NCI-H1048 (cell line): ENCODE results near the gene HPSE.
"Not testable (repeated sequence)": the region's sequence is repeated elsewhere in the genome, so short reads cannot be mapped to it uniquely, and the experiment has no call there.

Source experiments
- DNase-seq: peaks from one replicate; lab custom pipeline; 2025; lab: John Stamatoyannopoulos, UW

Gene HPSE

DNA sequence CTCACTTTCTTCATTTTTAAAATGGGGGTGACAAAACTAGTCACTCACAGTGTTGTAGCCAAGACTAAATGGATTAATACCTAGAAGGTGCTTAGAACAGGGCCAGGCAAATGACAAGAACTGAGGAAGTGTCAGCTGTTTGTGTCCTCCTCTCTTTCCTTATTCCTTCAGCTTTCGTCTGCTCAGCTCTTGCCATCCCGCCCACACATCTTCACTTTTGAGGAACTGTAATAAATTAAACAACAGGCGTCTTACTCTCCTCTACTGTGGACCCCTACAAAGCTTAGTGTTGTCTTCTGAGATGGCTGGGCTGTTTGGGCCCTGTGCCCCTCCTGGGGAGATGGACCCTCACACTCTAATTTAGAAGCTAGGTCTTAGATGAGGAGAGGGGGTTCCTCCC, 2.7 kb downstream of the HPSE start:
- no peak for DNase-seq

DNA sequence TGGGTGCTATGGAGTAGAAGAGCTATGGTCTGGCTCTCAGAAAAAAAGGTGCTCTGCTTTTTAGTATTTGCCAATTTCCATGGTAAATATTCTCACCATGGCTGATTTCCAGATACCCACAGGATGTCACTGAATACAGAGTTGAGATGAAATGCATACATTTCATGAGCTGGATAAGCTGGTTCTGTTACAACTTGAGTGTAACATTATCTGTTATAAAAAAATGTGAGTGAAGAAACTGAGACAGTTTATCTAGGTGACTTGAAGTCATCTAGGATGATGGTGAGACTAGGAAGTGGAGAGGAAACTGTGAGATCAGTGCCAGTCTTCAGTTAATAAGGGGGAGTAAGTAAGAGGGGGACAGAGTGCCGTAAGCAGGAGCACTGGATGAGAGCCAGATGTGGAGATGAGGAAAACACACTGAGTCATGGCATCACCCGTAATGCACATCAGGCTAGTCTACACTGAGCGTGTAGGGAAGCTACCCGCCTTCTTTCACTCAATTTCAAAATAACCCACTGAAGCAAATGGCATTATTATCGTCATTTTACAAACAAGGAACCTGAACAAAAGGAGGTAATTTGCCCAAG, 5.0 kb downstream of the HPSE start:
- DNase-seq = no peak

DNA sequence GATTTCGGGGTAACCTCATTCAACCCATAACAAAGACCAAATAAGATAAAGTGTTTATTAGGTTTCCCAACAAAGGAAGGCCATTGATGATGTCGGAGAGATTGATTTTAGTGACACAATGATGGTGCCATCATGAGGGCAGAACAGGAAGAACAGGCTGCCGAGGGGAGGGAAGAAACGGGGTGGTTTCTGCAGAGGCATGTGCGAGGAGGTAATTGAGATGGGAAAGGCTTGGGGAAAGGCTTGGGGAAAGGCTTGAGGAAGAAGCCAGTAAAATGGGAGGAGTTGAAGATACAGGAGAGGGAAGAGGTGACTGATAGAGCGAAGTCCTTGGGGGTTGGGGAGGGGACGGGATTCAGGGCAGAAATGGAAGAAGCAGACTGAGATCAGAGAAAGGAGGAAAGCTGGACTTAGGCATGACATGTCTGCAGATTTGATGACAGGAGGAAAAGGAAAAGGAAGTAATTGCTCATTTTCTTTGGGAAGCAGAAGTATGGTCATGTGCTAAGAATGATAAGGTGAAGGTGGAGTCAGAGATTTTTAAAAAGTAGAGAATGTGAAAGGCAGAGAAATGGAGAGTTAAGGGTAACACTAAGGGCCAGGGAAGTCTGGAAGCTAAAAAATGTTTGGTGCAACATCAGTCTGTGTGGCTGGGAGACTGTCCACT, 6.0 kb downstream of the HPSE start:
- no peak for DNase-seq

DNA sequence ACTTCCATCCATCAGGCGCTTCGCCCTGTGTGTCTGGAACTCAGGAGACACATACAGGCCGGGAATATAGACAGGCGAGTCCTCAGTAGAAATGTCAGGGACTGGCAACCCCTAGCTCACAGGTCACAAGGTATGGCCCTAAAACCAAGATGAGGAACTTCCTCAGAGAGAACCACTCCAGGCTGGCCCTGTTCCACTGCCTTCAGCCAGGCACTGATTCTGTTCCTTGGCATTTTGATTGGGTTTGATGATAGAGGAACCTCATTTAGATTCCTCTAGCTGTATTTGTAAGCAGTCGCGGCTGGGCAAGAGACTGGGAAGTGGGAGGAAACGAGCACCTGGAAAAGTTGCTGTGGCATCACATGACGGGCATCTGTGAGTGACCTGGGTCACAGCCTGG, 8.1 kb downstream of the HPSE start:
- no peak for DNase-seq

DNA sequence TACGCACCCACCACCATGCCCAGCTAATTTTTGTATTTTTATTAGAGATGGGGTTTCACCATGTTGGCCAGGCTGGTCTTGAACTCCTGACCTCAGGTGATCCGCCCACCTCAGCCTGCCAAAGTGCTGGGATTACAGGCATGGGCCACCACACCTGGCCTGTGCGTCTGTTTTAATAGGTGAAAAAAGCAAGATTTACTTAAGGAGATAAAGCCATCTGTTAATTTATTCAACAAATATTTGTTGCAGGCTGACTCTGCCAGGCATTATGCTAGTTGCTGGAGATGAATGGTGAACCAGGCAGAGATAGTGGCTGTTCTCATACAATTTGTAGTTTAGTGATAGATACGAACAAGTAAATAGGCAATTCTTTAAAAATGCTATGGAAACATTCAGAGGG, 9.3 kb downstream of the HPSE start:
- not testable (repeated sequence) for DNase-seq

DNA sequence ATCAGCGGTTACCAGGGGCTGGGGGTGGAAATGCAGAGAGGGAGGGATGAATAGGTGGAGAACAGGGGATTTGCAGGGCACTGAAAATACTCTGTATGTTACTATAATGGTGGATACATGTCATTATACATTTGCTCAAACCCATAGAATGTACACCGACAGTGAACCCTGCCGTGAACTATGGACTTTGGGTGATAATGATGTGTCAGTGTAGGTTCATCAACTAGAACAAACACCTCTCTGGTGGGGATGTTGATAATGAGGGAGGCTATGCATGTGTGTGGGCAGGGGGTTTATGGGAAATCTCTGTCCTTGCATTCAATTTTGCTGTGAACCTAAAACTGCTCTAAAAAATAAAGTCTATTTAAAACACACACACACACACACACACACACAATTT, 11.5 kb downstream of the HPSE start:
- no peak for DNase-seq

DNA sequence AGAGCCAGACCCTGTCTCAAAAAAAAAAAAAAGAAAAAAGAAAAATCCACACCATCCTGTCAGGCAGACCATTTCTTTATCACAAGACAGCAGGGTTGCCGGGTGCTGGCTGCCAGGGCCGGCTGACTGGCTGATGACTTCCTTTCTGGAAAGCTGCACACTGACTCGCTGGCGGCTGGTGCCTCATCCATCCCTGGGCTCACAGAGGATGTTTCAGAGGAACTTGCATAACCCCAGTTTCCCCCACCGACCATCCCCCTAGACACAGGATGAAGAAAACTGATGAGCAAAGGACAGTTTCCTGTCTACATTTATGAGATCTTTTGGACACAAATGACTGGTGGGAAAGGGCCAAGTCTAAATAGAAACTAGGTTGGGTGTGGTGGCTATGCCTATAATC, 14.1 kb downstream of the HPSE start:
- DNase-seq = no peak

DNA sequence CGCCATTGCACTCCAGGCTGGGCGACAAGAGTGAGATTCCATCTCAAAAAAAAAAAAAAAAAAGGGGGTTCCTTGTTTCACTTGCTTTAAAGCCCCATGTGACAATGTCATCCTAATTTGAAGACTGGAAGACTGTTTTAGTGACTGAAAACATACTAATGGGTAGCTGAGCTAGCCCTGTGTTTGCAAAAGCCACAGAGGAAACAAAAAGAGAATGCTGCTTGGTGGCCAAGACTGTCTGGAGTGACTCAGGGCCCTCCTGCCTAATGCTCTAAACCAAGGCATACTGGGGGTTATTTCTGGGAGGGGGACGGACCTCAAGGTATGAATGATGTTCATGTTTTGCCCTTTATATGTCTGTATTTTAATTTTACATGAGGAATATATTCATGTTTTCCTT, 16.0 kb downstream of the HPSE start:
- no peak for DNase-seq

DNA sequence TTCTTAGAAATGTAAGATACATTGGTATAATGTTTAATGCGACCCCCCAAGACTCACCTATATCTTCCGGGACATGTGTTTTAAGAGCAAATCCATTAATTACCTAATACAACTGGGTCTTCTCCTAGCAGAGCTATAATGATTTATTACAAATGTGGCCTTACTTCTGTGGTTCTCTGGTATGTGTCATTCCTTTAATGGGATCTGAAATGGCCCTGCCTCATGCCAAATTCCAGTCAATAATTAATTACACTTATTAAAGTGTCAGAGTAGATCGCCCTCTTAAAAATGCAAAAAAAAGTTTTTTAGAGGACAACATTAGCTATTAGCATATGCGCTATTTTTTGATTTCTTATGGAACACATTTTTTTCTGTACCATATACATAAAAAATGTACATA, 17.0 kb downstream of the HPSE start:
- DNase-seq = no peak

DNA sequence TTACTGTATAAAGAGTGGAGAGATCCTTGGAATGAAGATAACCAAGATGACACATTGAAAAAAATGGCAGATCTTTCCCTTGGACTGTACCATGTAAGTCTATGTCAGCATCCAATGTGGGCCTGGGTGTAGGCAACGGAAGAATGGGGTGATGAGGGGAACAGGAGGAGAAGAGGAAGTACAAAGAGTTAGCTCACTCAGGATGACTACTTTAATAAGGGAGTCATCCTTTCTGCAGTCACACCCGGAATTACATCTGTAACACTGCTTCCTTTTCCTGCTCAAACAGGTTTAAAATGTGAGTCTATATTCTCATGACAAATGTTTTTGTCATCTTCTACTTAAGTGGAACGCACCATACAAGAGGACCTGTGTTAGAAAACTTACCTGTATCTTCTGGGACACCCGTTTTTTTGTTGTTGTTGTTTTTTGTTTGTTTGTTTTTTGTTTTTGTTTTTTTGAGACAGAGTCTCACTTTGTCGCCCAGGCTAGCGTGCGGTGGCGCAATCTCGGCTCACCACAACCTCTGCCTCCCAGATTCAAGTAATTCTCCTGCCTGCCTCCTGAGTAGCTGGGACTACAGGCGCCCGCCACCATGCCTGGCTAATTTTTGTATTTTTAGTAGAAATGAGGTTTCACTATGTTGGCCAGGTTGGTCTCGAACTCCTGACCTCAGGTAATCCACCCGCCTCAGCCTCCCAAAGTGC, 18.0 kb downstream of the HPSE start:
- DNase-seq = no peak

DNA sequence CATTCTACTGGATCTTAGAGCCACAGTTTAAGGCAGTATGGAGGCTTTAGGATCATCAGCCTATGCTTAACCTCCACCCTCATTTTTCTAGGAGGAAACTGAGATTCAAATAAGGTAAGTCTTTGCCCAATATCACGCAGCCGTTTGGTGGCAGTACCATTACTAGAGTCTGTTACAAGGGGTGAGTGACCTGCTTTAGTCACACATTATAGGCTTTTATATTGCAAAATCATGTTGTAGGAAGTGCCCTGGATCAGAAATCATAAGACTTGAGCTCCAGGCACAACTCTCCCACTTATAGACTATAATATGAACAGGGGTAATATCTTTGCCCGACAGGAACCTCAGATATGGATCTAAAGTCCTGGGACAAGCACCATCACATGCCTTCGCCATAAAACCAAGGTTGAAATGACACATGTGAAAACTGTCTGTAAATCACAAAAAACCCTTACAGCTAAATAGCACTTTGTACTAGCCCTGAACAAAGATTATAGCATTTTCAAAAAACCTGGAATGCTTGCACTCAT, 19.2 kb downstream of the HPSE start:
- DNase-seq = no peak

DNA sequence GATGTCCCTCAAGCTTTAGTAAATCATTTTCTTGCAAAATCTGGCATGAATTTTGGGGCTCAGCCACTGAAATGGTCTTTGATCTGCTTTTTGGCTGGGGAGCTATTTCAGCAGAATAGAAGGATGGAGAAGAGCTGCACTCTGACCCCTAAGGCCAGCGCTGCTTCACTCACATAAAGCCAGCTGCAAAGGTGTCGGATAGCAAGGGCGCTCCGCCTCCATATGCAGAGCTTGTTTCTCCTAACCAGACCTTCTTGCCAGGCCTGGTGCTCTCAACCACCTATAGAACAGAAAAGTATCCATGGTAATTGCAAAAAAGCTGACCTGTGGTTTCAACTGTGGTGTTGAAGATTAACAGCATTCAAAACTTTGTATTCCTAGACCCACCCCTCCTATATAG, 26.0 kb downstream of the HPSE start:
- DNase-seq = no peak

DNA sequence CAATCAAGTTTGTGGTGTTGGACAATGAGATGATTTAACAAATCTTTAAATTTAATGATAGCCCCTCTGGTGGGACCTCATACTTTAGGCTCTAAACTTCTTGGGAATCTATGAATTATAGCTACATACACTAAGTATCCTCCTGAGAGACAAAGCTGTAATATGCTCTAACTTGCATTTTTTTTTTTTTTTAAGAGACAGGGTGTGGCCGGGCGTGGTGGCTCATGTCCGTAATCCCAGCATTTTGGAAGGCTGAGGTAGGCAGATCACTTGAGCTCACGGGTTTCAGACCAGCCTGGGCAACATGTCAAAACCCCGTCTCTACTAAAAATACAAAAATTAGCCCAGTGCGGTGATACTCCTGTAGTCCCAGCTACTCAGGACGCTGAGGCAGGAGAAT, 26.7 kb downstream of the HPSE start:
- DNase-seq = no peak

DNA sequence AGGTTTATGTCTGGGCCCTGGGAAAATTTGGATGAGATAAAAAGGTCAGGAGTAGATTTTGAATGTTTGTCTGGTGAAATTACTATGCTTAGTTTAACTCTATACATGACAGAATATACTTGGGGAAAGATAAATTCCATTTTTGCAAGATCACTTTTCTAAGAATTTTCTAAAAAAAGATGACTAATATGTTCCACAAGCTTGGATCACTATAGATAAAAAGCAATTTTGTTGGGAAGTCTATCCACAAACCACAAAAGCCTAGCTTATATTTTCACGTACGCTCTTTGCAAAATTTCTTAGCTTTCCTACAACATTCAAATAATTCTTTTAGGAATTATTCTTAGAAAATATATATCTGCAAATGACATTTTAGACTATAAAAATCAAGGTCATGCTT, 29.5 kb downstream of the HPSE start:
- no peak for DNase-seq

DNA sequence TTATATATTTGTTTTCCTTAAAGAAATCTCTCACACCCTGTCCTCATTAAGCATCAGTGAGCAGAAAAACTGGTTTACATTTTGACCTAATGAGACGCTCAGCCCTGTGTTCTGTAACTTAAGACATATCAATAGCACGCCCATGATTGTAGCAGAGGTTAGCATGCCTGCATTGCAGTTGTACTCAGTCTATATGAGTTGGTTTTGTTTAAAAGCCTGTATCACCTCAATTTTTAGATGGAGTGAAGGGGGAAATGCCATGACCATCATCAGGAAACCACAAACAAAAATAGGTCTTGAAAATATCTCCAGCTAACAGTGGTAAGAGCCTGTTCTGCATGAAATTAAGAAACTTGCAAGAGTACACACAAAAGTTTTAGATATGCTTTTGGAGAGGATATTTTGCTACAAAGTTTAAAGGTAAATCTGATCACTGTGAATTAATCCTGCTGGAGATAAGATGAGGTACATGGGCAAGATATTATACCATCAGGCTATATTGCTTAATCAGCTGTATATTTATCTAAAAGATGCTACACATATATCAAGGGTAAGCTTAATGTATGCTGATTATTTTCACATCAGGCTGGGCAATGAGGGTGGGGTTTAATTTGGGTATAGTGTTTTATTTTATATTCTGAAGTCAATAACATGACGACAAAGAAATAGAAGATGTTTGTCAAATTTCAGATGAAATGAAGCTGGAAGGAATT, 36.9 kb downstream of the HPSE start:
- DNase-seq = no peak

DNA sequence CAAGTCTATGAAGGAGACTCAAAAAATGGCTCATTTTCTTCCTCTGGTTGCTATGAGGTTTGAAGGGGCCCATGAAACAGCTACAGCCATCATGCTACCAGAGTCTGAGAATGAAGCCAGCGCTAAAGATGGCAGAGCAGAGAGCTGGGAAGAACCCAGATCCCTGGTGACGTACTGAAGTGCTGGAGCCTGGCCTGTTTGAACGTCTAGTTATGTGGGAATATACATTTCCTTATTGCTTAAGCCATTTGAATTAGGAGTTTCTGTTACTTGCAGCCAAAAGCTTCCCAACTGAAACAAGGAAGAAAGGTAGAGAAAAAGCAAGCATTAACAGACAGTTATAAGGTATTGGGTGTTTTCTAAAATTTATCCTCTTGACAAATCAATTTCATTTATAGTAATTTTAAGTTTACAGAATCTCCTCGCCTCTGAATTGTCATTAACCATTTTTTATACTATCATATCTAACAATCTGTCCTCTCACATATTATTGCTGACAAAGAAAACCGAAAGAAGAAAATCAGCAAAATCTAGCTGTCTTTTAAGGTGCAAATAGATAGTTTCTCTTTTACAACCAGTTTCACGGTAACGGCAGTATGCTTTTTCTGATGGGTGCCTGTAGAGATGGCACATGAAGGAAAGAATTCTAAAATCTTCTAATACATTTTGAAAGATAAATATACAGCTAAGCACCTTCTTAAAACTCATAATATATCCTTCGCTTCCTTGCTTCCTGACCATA, 41.2 kb downstream of the HPSE start:
- DNase-seq = no peak

DNA sequence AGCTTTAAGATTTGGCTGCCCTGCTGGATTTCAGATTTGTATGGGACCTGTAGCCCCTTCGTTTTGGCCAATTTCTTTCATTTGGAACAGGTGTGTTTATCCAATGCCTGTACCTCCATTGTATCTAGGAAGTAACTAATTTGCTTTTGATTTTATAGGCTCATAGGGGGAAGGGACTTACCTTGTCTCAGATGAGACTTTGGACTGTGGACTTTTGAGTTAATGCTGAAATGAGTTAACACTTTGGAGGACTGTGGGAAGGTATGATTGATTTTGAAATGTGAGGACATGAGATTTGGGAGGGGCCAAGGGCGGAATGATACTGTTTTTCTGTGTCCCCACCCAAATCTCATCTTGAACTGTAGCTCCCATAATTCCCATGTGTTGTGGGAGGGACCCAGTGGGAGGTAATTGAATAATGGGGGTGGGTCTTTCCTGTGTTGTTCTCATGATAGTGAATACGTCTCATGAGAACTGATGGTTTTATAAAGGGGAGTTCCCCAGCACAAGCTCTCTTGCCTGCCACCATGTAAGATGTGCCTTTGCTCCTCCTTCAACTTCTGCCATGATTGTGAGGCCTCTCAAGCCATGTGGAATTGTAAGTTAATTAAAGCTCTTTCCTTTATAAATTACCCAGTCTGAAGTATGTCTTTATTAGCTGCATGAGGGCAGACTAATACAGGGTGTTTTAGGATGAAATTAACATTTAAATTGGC, 44.4 kb downstream of the HPSE start:
- DNase-seq = not testable (repeated sequence)

DNA sequence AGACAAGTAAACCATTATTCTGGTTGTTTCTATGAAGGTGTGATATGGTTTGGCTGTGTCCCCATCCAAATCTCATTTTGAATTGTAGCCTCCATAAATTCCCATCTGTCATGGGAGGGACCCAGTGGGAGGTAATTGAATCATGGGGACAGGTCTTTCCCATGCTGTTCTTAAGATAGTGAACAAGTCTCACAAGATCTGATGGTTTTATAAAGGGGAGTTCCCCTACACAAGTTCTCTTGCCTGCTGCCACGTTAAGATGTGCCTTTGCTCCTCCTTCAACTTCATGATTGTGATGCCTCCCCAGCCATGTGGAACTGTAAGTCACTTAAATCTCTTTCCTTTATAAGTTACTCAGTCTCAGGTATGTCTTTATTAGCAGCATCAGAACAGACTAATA, 46.3 kb downstream of the HPSE start:
- not testable (repeated sequence) for DNase-seq

DNA sequence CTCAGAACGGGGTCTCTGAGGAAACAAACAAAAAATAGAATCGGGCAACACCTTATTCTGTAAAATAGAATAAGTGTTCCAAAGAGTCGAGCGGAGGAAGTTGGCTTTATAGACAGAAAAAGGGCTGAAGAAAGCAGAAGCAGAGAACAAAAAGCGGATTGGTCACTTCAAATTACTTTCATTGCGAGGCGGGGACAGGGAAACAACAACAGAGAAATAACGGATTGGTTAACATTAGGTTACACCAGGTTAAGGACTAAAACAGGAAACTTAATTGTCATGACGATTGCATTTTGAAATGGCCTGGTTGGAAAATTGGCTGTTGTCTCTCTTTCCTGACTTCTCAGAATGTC, 49.6 kb downstream of the HPSE start:
- no peak for DNase-seq

DNA sequence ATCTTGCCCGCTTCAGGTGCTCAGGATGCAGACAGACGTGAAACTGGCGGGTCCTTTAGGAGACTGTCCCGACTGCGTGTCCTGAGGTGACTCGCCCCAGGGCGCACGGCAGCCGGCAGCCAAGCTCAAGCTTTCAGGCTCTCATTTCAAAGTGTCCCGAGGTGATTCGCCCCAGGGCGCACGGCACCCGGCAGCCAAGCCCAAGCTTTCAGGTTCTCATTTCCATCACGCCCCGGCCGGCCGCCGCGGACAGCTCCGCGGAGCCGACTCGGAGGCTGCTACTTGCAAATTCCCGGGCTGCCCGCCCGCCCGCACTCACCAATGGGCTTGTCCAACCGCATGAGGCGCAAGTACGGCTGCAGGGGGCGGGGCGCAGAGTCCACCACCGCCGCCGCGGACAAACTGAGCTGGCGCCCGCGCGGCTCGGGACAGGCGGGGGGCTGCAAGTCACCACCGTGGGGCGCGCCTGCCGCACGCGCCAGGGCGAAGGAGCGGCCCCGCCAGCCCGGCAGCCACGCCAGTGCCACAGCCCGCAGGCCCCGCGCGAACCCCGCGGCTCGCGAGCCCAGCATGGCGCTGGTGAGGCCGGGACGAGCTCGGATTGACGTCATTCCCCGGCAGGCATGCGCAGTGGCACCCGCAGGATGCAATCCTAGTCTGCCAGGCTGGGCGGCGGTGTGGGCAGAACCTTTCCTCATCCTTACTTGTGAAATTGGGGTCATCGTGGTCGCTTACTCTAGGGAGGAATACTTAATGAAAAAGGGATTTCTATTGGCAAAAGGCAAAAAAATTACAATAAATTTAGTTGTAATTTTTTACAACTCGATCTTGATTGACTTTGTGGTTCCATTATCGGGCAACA, 50.2 kb downstream of the HPSE start, which contains the start of gene COQ2:
TSS of gene COQ2 (minus strand) at position 606 of the 862 bp plus-strand sequence. CDS start at position 572, 34 bp downstream.
- peak; percentile 59 for DNase-seq
